Keratinocyte (primary cell): ENCODE results near the gene XIRP2. TPM values are rescaled to one million over a fixed set of nuclear protein-coding genes. Genes with fewer than 3 reads are reported as not detected.

ENCODE experiments used
- DNase-seq: peaks from one replicate; pipeline ENCODE4 v3.0.0-alpha.2; 2011; ENCODE audit warnings: low read depth, missing footprints, low spot score
- FAIRE-seq: peaks from 2 replicates; lab custom pipeline; 2011; peaks lifted over from hg19 to GRCh38; lab: Jason Lieb, UNC
- H2AFZ ChIP-seq: 2 replicates; pipeline ENCODE4 v1.6.0; 2012; ENCODE audit warnings: low read length, control low read depth, inconsistent platforms; ENCODE audit not compliant: control insufficient read depth
- H3K27ac ChIP-seq: 2 replicates; pipeline ENCODE4 v1.5.1; 2011; ENCODE audit warnings: low read length; ENCODE audit not compliant: control insufficient read depth, insufficient read depth
- H3K27me3 ChIP-seq: 3 replicates; pipeline ENCODE4 v1.6.0; 2011; ENCODE audit warnings: low read length; ENCODE audit not compliant: control insufficient read depth, insufficient read depth; ENCODE audit errors: extremely low read depth
- H3K36me3 ChIP-seq, 2 experiments: 2 replicates in 1 of 2; 3 replicates in 1 of 2; pipeline ENCODE4 v1.5.1; 2011; ENCODE audit warnings: low read length in 2 of 2, mild to moderate bottlenecking in 1 of 2; ENCODE audit not compliant: control insufficient read depth in 2 of 2, insufficient read depth in 2 of 2; ENCODE audit errors: extremely low read depth in 1 of 2
- H3K4me1 ChIP-seq: 3 replicates; pipeline ENCODE4 v1.5.1; 2011; ENCODE audit warnings: low read length; ENCODE audit not compliant: control insufficient read depth, insufficient read depth; ENCODE audit errors: extremely low read depth
- H3K4me2 ChIP-seq: 3 replicates; pipeline ENCODE4 v1.6.0; 2011; ENCODE audit warnings: low read depth, low read length; ENCODE audit not compliant: control insufficient read depth, insufficient read depth; ENCODE audit errors: extremely low read depth
- H3K4me3 ChIP-seq, 3 experiments: fragments of 200-600 bp in 1 of 3; sonication (generic) in 1 of 3; 2 replicates in 2 of 3; 3 replicates in 1 of 3; pipeline ENCODE4 v1.5.1; 2011 to 2016; ENCODE audit warnings: low read length in 3 of 3, mild to moderate bottlenecking in 3 of 3, control low read depth in 2 of 3, inconsistent platforms in 1 of 3, low read depth in 1 of 3, mixed read lengths in 1 of 3, mixed run types in 1 of 3, moderate library complexity in 1 of 3; ENCODE audit not compliant: control insufficient read depth in 2 of 3, insufficient read depth in 2 of 3; ENCODE audit errors: extremely low read depth in 1 of 3
- H3K79me2 ChIP-seq: 2 replicates; pipeline ENCODE4 v1.6.0; 2012; ENCODE audit warnings: low read length; ENCODE audit not compliant: control insufficient read depth, insufficient read depth
- H3K9ac ChIP-seq: 3 replicates; pipeline ENCODE4 v1.6.0; 2011; ENCODE audit warnings: low read length; ENCODE audit not compliant: control insufficient read depth, insufficient read depth; ENCODE audit errors: extremely low read depth
- H3K9me1 ChIP-seq: 3 replicates; pipeline ENCODE4 v1.6.0; 2011; ENCODE audit warnings: low read length; ENCODE audit not compliant: control insufficient read depth, insufficient read depth; ENCODE audit errors: extremely low read depth
- H3K9me3 ChIP-seq: 2 replicates; pipeline ENCODE4 v1.5.1; 2012; ENCODE audit warnings: low read depth, low read length; ENCODE audit not compliant: control insufficient read depth
- H4K20me1 ChIP-seq: 3 replicates; pipeline ENCODE4 v1.6.0; 2011; ENCODE audit warnings: low read length; ENCODE audit not compliant: control insufficient read depth, insufficient read depth; ENCODE audit errors: extremely low read depth
- EZH2 ChIP-seq: IDR thresholded peaks from one replicate; pipeline ENCODE4 v1.6.1; 2012; ENCODE audit warnings: inconsistent platforms, mild to moderate bottlenecking, low read length, moderate library complexity
- dilution Hi-C: fragments of 300-500 bp; cut with MboI; formaldehyde crosslinking; loops from one replicate; pipeline ENCODE4 v1.7.0; 2020; ENCODE audit warnings: low sequenced_read_pairs; ENCODE audit not compliant: extremely low pct_ligation_motif_present
- polyA plus RNA-seq, 5 experiments: library from polyadenylated mRNA; depleted of rRNA in 3 of 5; stranded (reverse) in 3 of 5; stranded (forward) in 1 of 5; unstranded in 1 of 5; fragments of >200 nt; gene quantifications; 1 replicate in 1 of 5; 2 replicates in 3 of 5; 3 replicates in 1 of 5; pipeline versions ENCODE4 v1.2.1 to v1.2.3, GENCODE V29; 2011 to 2012; ENCODE audit warnings: missing spikeins in 2 of 5, low read depth in 1 of 5, low replicate concordance in 1 of 5
- TF ChIP-seq, protein P1 (sequence below), 3 experiments: IDR thresholded peaks in 1 of 3; conservative IDR thresholded peaks in 1 of 3; optimal IDR thresholded peaks in 1 of 3; 2 replicates in 2 of 3; 3 replicates in 1 of 3; pipeline versions ENCODE3 to v1.5.1; 2011; ENCODE audit warnings: low read length in 3 of 3, mild to moderate bottlenecking in 3 of 3, moderate library complexity in 2 of 3, control low read depth in 1 of 3, inconsistent platforms in 1 of 3; ENCODE audit not compliant: insufficient read depth in 2 of 3; ENCODE audit errors: extremely low read depth in 1 of 3

Gene XIRP2
- polyA plus RNA-seq, 1 donor (not counting 4 experiments of a cell fraction or from before 2014, with no cell fraction given) = 0.01 TPM

GRCh38 chr2:167249197-167249596 lies 360.9 kb downstream of the XIRP2 start:
- dilution Hi-C loops = no loop called here
- no peak for FAIRE-seq
- H3K27me3 ChIP-seq = no peaks in the 10 kb centered on the region

DNA sequence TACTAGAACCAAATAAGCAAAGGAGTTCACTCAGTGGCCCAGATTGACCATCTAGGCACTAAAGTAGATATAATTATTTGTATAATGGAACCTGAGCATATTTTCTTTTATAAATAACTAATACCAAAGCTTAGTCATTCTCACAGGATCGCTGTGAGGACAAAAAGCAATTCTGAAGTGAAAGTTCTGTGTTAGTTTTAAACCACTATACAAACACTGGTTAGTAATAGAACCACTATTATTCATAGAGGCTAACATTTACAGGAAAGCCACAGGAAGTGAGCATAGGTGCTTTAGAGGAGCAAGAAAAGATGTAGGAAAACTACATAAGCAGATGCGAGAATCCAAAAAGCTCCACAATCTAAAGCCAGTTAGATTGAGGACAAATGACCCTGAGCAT lies 364.7 kb downstream of the XIRP2 start:
- no peak overlapping the region for H2AFZ ChIP-seq
- H3K4me2 ChIP-seq = no peak overlapping the region
- dilution Hi-C loops = no loop called here
- H3K4me3 ChIP-seq = no peak overlapping the region
- H3K9ac ChIP-seq = no peak overlapping the region
- FAIRE-seq (no peak), DNase-seq (no peak)
- no peaks in the 10 kb centered on the region for H3K36me3 ChIP-seq
- no peak overlapping the region for H3K27ac ChIP-seq
- no peaks in the 10 kb centered on the region for H3K79me2 ChIP-seq
- no peaks in the 10 kb centered on the region for H3K27me3 ChIP-seq
- TF ChIP-seq, protein P1, sequence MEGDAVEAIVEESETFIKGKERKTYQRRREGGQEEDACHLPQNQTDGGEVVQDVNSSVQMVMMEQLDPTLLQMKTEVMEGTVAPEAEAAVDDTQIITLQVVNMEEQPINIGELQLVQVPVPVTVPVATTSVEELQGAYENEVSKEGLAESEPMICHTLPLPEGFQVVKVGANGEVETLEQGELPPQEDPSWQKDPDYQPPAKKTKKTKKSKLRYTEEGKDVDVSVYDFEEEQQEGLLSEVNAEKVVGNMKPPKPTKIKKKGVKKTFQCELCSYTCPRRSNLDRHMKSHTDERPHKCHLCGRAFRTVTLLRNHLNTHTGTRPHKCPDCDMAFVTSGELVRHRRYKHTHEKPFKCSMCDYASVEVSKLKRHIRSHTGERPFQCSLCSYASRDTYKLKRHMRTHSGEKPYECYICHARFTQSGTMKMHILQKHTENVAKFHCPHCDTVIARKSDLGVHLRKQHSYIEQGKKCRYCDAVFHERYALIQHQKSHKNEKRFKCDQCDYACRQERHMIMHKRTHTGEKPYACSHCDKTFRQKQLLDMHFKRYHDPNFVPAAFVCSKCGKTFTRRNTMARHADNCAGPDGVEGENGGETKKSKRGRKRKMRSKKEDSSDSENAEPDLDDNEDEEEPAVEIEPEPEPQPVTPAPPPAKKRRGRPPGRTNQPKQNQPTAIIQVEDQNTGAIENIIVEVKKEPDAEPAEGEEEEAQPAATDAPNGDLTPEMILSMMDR (optimal IDR thresholded peaks at IDR 0.05 in 1 of 3, IDR thresholded peaks at IDR 0.05 in 1 of 3, conservative IDR thresholded peaks at IDR 0.05 in 1 of 3; ENCODE audit: extremely low read depth in 1 of 3, insufficient read depth in 2 of 3, low read length in 3 of 3) = no peak
- TF ChIP-seq EZH2 = no peak
- H4K20me1 ChIP-seq = no peaks in the 10 kb centered on the region
- H3K9me3 ChIP-seq = no peaks in the 10 kb centered on the region
- H3K9me1 ChIP-seq = no peaks in the 10 kb centered on the region
- H3K4me1 ChIP-seq = no peaks in the 10 kb centered on the region

More at GRCh38 chr2:167249197-167249596, 360.9 kb downstream of the XIRP2 start:
- no peaks in the 10 kb centered on the region for H3K79me2 ChIP-seq
- no peaks in the 10 kb centered on the region for H3K36me3 ChIP-seq
- H3K4me1 ChIP-seq = no peaks in the 10 kb centered on the region
- no peak overlapping the region for H2AFZ ChIP-seq
- H3K9me1 ChIP-seq = no peaks in the 10 kb centered on the region
- H3K9me3 ChIP-seq = no peaks in the 10 kb centered on the region
- H3K4me3 ChIP-seq = no peak overlapping the region
- no peaks in the 10 kb centered on the region for H4K20me1 ChIP-seq
- H3K27ac ChIP-seq = no peak overlapping the region
- TF ChIP-seq, protein P1 (optimal IDR thresholded peaks at IDR 0.05 in 1 of 3, IDR thresholded peaks at IDR 0.05 in 1 of 3, conservative IDR thresholded peaks at IDR 0.05 in 1 of 3; ENCODE audit: extremely low read depth in 1 of 3, insufficient read depth in 2 of 3, low read length in 3 of 3) = no peak
- no peak for TF ChIP-seq EZH2
- no peak overlapping the region for H3K4me2 ChIP-seq
- no peak for DNase-seq
- no peak overlapping the region for H3K9ac ChIP-seq
